NT2/D1 (cell line): Measurements from ENCODE around the gene RTEL1.

ENCODE experiments used
- YY1 ChIP-seq: IDR thresholded peaks from 2 replicates; pipeline ENCODE4 v1.6.1; 2011; ENCODE audit not compliant: insufficient read length, insufficient read depth
- ZNF274 ChIP-seq: IDR thresholded peaks from 2 replicates; pipeline ENCODE4 v1.6.1; 2011; ENCODE audit warnings: mild to moderate bottlenecking, low read depth, low read length

GRCh38 chr20:63648190-63648589 is 9.9 kb upstream of the RTEL1 start:
- no peak for TF ChIP-seq ZNF274
- TF ChIP-seq YY1 = no peak
